ENCODE measurements around the gene PLEKHM3. TPM values are rescaled to one million over a fixed set of nuclear protein-coding genes. Genes with fewer than 3 reads are reported as not detected.
A peak's percentile ranks its signal among the peaks of the same experiment; 100 is the strongest.

The PLEKHM3 gene
- total and polyA plus RNA-seq, 2 of the 13 experiments (the other 11 are each of a cell fraction or from before 2014, with no cell fraction given): 4.5 to 4.7 TPM

GRCh38 chr2:208040199-208041171, 15.2 kb upstream of the PLEKHM3 start:
- BruUV-seq (replicated peaks): no TSS peak
- Histone ChIP-seq H4K20me1 (ENCODE audit: insufficient read depth, low read length) (no peaks in the 10 kb centered on the region), H3K4me2 (ENCODE audit: low read depth, low read length) (no peak overlapping the region), H3K9ac (ENCODE audit: insufficient read depth, low read depth, low read length) (no peak overlapping the region), H3K79me2 (ENCODE audit: insufficient read depth, low read length) (no peaks in the 10 kb centered on the region), H3K4me3 (replicated peaks in 1 of 3; ENCODE audit: insufficient read depth in 1 of 3, low read depth in 2 of 3, low read length in 3 of 3) (no peak overlapping the region), H3K4me1 (ENCODE audit: insufficient read depth, low read length) (peaks cover 47% of the 10 kb centered on the region), H3K36me3 (replicated peaks in 1 of 2; ENCODE audit: control insufficient read depth in 1 of 2, insufficient read depth in 2 of 2, low read length in 2 of 2) (no peaks in the 10 kb centered on the region), H3K27ac (ENCODE audit: extremely low read length, insufficient read depth, low read length) (no peak overlapping the region), H3K9me3 (ENCODE audit: low read length) (no peaks in the 10 kb centered on the region), H3K27me3 (ENCODE audit: control insufficient read depth in 1 of 2, insufficient read depth in 2 of 2, low read length in 2 of 2) (peaks cover 0 to 8% of the 10 kb centered on the region in 2 experiments; a peak in 1 of 5 replicates), H2AFZ (ENCODE audit: low read length) (no peak overlapping the region)
- ATAC-seq (peak; percentile 84), DNase-seq (ENCODE audit: low spot score) (peak; percentile 65), FAIRE-seq (no peak)
- in situ Hi-C loops (cut with HindIII; ENCODE audit: extremely low pct_ligation_motif_present, low pct_unique_long_range_greater_than_20kb): no loop called here
- CTCF ChIA-PET (ENCODE audit: low intra/inter-chr PET ratio, low total read pairs): interaction anchor here (1.6 to 2.2 kb wide), 2 partner anchors 67 to 294 kb away, joined by 4 to 23 read pairs; no protein-coding TSS in a partner anchor
- POLR2A ChIA-PET: interaction anchor here (0.8 to 2.0 kb wide), 10 partner anchors 71 to 415 kb away, joined by 3 to 7 read pairs (median 5); partner anchors contain the start of genes CCNYL1, FZD5 and METTL21A
- intact Hi-C loops (cut with micrococcal nuclease; ENCODE audit: unreplicated experiment): loop anchor here (1.0 kb wide), 1 partner anchor 294 kb away; no protein-coding TSS in a partner anchor
- whole genome bisulfite sequencing (ENCODE audit: low lambda C conversion rate): 25% methylated on average over 8 of the region's 8 CpGs
- no peak for TF ChIP-seq KDM5A (IDR thresholded peaks at IDR 0.05; ENCODE audit: borderline replicate concordance, low read length)
- peak; percentile 75 for TF ChIP-seq ZNF3 (CRISPR knock-in tag; IDR thresholded peaks at IDR 0.05)
- TF ChIP-seq TOPORS (CRISPR knock-in tag; IDR thresholded peaks at IDR 0.05): no peak
- peak; percentile 69; the same call in 1 of the 2 replicates for TF ChIP-seq SMC3 (IDR thresholded peaks at IDR 0.05; ENCODE audit: low read length)
- TF ChIP-seq RAD21 (CRISPR knock-in tag; IDR thresholded peaks at IDR 0.05): peak; percentile 58
- TF ChIP-seq KDM1A (CRISPR knock-in tag; IDR thresholded peaks at IDR 0.05): peak; percentile 92
- no peak for TF ChIP-seq ZNF292 (CRISPR knock-in tag; IDR thresholded peaks at IDR 0.05; ENCODE audit: borderline replicate concordance, low read depth)
- TF ChIP-seq CTCF (CRISPR knock-in tag; IDR thresholded peaks at IDR 0.05): peak; percentile 90
- 0 out of 2 replicates have a peak, but pooled peaks have one; percentile 39 for TF ChIP-seq CBX5 (CRISPR knock-in tag; IDR thresholded peaks at IDR 0.05; ENCODE audit: borderline replicate concordance)
- TF ChIP-seq ZNF280D (CRISPR knock-in tag; IDR thresholded peaks at IDR 0.05): peak; percentile 89
- no peak for TF ChIP-seq ZMYM4 (CRISPR knock-in tag; IDR thresholded peaks at IDR 0.05)
- TF ChIP-seq TBX2 (CRISPR knock-in tag; IDR thresholded peaks at IDR 0.05; ENCODE audit: borderline replicate concordance): 0 out of 2 replicates have a peak, but pooled peaks have one; percentile 27
- TF ChIP-seq THRA (CRISPR knock-in tag; IDR thresholded peaks at IDR 0.05; ENCODE audit: borderline replicate concordance): peak; percentile 72; the same call in 1 of the 2 replicates
- no peak for TF ChIP-seq FOXP1 (IDR thresholded peaks at IDR 0.05)
- no peak for TF ChIP-seq FOXP1 (CRISPR knock-in tag; IDR thresholded peaks at IDR 0.05)
- TF ChIP-seq STAG1 (CRISPR knock-in tag; IDR thresholded peaks at IDR 0.05): peak; percentile 83
- peak; percentile 77; the same call in 1 of the 2 replicates for TF ChIP-seq ZMYM2 (CRISPR knock-in tag; IDR thresholded peaks at IDR 0.05)
- no peak for TF ChIP-seq RORA (CRISPR knock-in tag; IDR thresholded peaks at IDR 0.05)

Measured in HepG2 (cell line).